Psoas muscle (tissue), 8 donors: ENCODE data around the gene EVI5L. TPM values are rescaled to one million over a fixed set of nuclear protein-coding genes. Genes with fewer than 3 reads are reported as not detected.

Source experiments
- ATAC-seq, 4 donors: fragments of 200-7000 bp; cut with Tn5 transposase; one replicate each; pipeline ENCODE4 v1.9.1; 2020; ENCODE audit warnings: moderate library complexity in 3 of 4, mild to moderate bottlenecking in 2 of 4
- DNase-seq, 2 donors: peaks; one replicate each; pipeline ENCODE4 v3.0.0-alpha.2; 2020
- H3K27ac ChIP-seq: fragments of 200-600 bp; one replicate; pipeline ENCODE4 v1.8.0; 2022
- H3K27me3 ChIP-seq, 3 donors: fragments of 200-600 bp in 1 of 3; one replicate each; pipeline versions ENCODE4 v1.6.1 to v1.8.0; 2013 to 2022; ENCODE audit warnings: low read length in 2 of 3, mild to moderate bottlenecking in 2 of 3, moderate library complexity in 1 of 3; ENCODE audit not compliant: insufficient read depth in 3 of 3
- H3K36me3 ChIP-seq, 2 donors: fragments of 200-600 bp in 1 of 2; one replicate each; pipeline versions ENCODE4 v1.6.1 to v1.8.0; 2013 to 2022; ENCODE audit warnings: low read depth in 1 of 2, mild to moderate bottlenecking in 1 of 2, moderate library complexity in 1 of 2; ENCODE audit not compliant: insufficient read depth in 1 of 2
- H3K4me1 ChIP-seq: fragments of 200-600 bp; one replicate; pipeline ENCODE4 v1.8.0; 2022
- H3K4me3 ChIP-seq: fragments of 200-600 bp; one replicate; pipeline ENCODE4 v1.8.0; 2022; ENCODE audit warnings: mild to moderate bottlenecking
- H3K9me3 ChIP-seq: fragments of 200-600 bp; one replicate; pipeline ENCODE4 v1.8.0; 2022
- CTCF ChIP-seq: fragments of 200-600 bp; IDR thresholded peaks from one replicate; pipeline ENCODE4 v1.8.0; 2022; ENCODE audit warnings: antibody characterized with exemption
- WGBS, 3 donors: extraction: QIAGEN DNeasy Blood & Tissue Kit; methylation state at CpG; one replicate each; pipeline versions ENCODE4 v1.1.6 to v1.1.7; 2013; 5-methylcytosine and 5-hydroxymethylcytosine counted together
- intact Hi-C, 2 donors: fragments of 100-400 bp; cut with DNase I; formaldehyde crosslinking; loops; one replicate each; pipeline versions ENCODE4 v1.11.0 to v1.14.2; 2022
- polyA plus RNA-seq, 3 donors: library from polyadenylated mRNA; stranded (reverse); fragments of 200-250 nt; gene quantifications; one replicate each; pipeline ENCODE4 v1.2.3, GENCODE V29; 2013
- total RNA-seq, 4 donors: library from RNA; stranded (reverse); fragmentation: NEBNext Ultra II Directional in 2 of 4; extraction: Animal tissue kit (Norgen Biotek cat#: 25700) in 2 of 4; gene quantifications; one replicate each; pipeline versions ENCODE4 v1.2.1 to v1.2.4, GENCODE V29; 2021 to 2023
- donor health status: healthy with polysubstance abuse.
- donor health status: DM: no; HTN: no; CAD: no; lungs with moderate emphysema.
- donor health status: Bipolar disorder and iron deficiency.
- donor health status: healthy.
- donor health status: DM: yes; HTN: yes; CAD: no.
- donor health status: DM: no; HTN: no; CAD: no.
- donor health status: DM: no; HTN: no; CAD: no.
- donor health status: DM: yes; HTN: yes; CAD: no.

Gene EVI5L
- total and polyA plus RNA-seq, 7 donors, result 5.8 to 25.9 (median 13.9) TPM

- peaks cover 0 to 15% (median 0%) of the 10 kb centered on the region in 3 donors for H3K27me3 ChIP-seq
- intact Hi-C loops, result no loop called here
- DNase-seq (no peak), ATAC-seq (no peak)
- H3K9me3 ChIP-seq, result no peaks in the 10 kb centered on the region
- 84 to 85% (median 84%) methylated on average over 11 of the region's 11 CpGs for WGBS, 3 donors
- H3K27ac ChIP-seq, result no peak overlapping the region
- no peak for TF ChIP-seq CTCF
- peaks cover 6% of the 10 kb centered on the region for H3K4me1 ChIP-seq
- H3K4me3 ChIP-seq, result no peak overlapping the region
- no peaks in the 10 kb centered on the region for H3K36me3 ChIP-seq
Measured at GRCh38 chr19:7897292-7897691, 67.3 kb downstream of the EVI5L start.

- H3K9me3 ChIP-seq, result no peaks in the 10 kb centered on the region
- WGBS, 3 donors, result 91 to 92% (median 91%) methylated on average over 16 of the region's 16 CpGs
- intact Hi-C loops, result no loop called here
- no peak overlapping the region for H3K27ac ChIP-seq
- DNase-seq (no peak), ATAC-seq (no peak)
- peaks cover 14% of the 10 kb centered on the region for H3K4me1 ChIP-seq
- H3K4me3 ChIP-seq, result no peak overlapping the region
- TF ChIP-seq CTCF, result no peak
- no peaks in the 10 kb centered on the region for H3K36me3 ChIP-seq
- peaks cover 0 to 1% (median 0%) of the 10 kb centered on the region in 3 donors for H3K27me3 ChIP-seq
Measured at GRCh38 chr19:7898967-7899366, 68.9 kb downstream of the EVI5L start.

- intact Hi-C loops, result loop anchor here in 1 of 2 donors (5.0 kb wide), 1 partner anchor 932 kb away; the partner anchor contains the start of genes MBD3L1 and ZNF558
- no peak for TF ChIP-seq CTCF
- Histone ChIP-seq H3K27ac (no peak overlapping the region), H3K4me3 (no peak overlapping the region), H3K9me3 (no peaks in the 10 kb centered on the region), H3K36me3 (no peaks in the 10 kb centered on the region), H3K27me3 (no peaks in the 10 kb centered on the region), H3K4me1 (peaks cover 18% of the 10 kb centered on the region)
- no peak for DNase-seq
- 87 to 94% (median 87%) methylated on average over 33 to 34 of the region's 34 CpGs for WGBS, 3 donors
- ATAC-seq, result no peak
Measured at GRCh38 chr19:7899751-7900378, 69.8 kb downstream of the EVI5L start.

- Histone ChIP-seq H3K27ac (no peak overlapping the region), H3K9me3 (no peaks in the 10 kb centered on the region), H3K4me1 (peaks cover 23% of the 10 kb centered on the region), H3K36me3 (no peaks in the 10 kb centered on the region), H3K27me3 (no peaks in the 10 kb centered on the region), H3K4me3 (no peak overlapping the region)
- DNase-seq, result no peak
- no peak for TF ChIP-seq CTCF
- 38 to 51% (median 42%) methylated on average over 19 to 21 of the region's 21 CpGs for WGBS, 3 donors
- intact Hi-C loops, result loop anchor here in 1 of 2 donors (5.0 kb wide), 1 partner anchor 932 kb away; the partner anchor contains the start of genes MBD3L1 and ZNF558
- ATAC-seq, result no peak
Measured at GRCh38 chr19:7900401-7900870, 70.4 kb downstream of the EVI5L start.
